NCI-H82 treated with DMSO at 0.1 percent for 48 hours (cell line): ENCODE results near the gene MAML3.

Source experiments
- DNase-seq: peaks from one replicate; lab custom pipeline; 2025; ENCODE audit not compliant: unreplicated experiment; lab: John Stamatoyannopoulos, UW

Gene MAML3

GRCh38 chr4:139672215-139672614, 481.8 kb downstream of the MAML3 start:
- DNase-seq: peak; percentile 29

DNA sequence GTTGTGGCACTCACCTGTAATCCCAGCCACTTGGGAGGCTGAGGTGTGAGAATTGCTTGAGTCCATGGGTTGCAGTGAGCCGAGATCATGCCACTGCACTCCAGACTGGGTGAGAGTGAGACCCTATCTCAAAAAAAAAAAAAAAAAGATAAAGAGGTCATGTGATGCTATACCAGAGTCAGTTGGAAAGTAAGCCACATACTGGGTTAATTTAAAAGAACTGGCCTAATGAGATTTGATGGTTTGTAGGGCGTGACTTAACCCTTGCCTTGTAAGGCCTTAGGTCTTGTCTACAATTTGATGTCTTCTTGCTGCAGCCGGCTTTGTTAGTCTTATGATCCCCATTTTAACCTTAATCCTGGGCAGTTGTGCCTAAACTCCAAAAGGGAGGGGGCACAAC, 483.2 kb downstream of the MAML3 start:
- peak; percentile 59 for DNase-seq

- no peak for DNase-seq
These were observed 484.1 kb downstream of the MAML3 start for GRCh38 chr4:139669890-139670289.

GRCh38 chr4:139669335-139669734, 484.6 kb downstream of the MAML3 start:
- DNase-seq: no peak

DNA sequence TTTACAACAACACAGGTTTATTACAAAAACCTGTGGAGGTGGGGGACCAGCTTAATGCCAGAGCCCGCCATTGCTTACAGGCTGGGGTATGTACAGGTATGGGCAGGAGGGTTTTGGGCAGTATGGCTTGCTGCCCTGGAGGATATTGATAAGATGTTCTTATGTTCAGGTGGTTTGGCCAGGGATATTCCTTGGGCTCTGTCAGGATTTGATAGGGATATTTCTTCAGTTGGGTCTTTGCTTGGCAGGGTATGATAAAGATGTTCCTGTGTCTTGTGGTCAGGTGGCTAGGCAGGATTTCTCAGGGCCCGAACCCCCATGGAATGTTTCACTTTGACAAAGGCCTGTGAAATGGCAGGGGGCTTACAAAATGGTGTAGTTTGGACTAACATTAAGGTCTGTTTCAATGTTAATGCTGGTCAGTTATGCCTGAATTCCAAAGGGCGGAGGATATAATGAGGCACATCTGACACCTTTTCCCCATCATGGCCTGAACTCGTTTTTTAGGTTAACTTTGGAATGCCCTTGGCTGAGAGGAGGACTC, 485.3 kb downstream of the MAML3 start:
- no peak for DNase-seq

- DNase-seq: no peak
These were observed 485.9 kb downstream of the MAML3 start for GRCh38 chr4:139668036-139668435.
